Neuronal stem cell (in vitro differentiated cells): ENCODE results near the gene DBNDD1.

Source experiments
- DNase-seq: peaks from one replicate; pipeline ENCODE4 v3.0.0-alpha.2; 2013; ENCODE audit warnings: low spot score
- H2AFZ ChIP-seq: one replicate; pipeline ENCODE4 v1.6.1; 2013; ENCODE audit warnings: mild to moderate bottlenecking, low read length, inconsistent platforms
- H2AK5ac ChIP-seq: 2 replicates; pipeline ENCODE4 v1.6.1; 2013; ENCODE audit warnings: low read depth, mild to moderate bottlenecking, inconsistent platforms, low read length, moderate library complexity, mixed read lengths
- H2BK120ac ChIP-seq: 2 replicates; pipeline ENCODE4 v1.6.1; 2013; ENCODE audit warnings: low read depth, mild to moderate bottlenecking, inconsistent platforms, low read length, moderate library complexity, mixed read lengths
- H2BK12ac ChIP-seq: one replicate; pipeline ENCODE4 v1.6.1; 2013; ENCODE audit warnings: low read length, inconsistent platforms
- H2BK15ac ChIP-seq: 2 replicates; pipeline ENCODE4 v1.6.1; 2013; ENCODE audit warnings: mild to moderate bottlenecking, low read length, inconsistent platforms, mixed read lengths
- H2BK5ac ChIP-seq: one replicate; pipeline ENCODE4 v1.6.1; 2013; ENCODE audit warnings: inconsistent platforms, mild to moderate bottlenecking, low read length, moderate library complexity
- H3K14ac ChIP-seq: one replicate; pipeline ENCODE4 v1.6.1; 2013; ENCODE audit warnings: low read length, inconsistent platforms
- H3K18ac ChIP-seq: 2 replicates; pipeline ENCODE4 v1.6.1; 2013; ENCODE audit warnings: low read length, inconsistent platforms
- H3K23ac ChIP-seq: 2 replicates; pipeline ENCODE4 v1.6.1; 2013; ENCODE audit warnings: low read depth, mild to moderate bottlenecking, mixed read lengths, low read length, inconsistent platforms; ENCODE audit not compliant: poor library complexity
- H3K27ac ChIP-seq: replicated peaks from 3 replicates; pipeline ENCODE4 v1.5.1; 2013; ENCODE audit warnings: low read length, inconsistent platforms
- H3K27me3 ChIP-seq, 3 experiments: 2 replicates each; pipeline ENCODE4 v1.6.1; 2013; ENCODE audit warnings: low read length in 3 of 3, mild to moderate bottlenecking in 2 of 3, inconsistent platforms in 1 of 3, low read depth in 1 of 3, mixed read lengths in 1 of 3, moderate library complexity in 1 of 3; ENCODE audit not compliant: control insufficient read depth in 3 of 3, insufficient read depth in 3 of 3
- H3K36me3 ChIP-seq, 2 donors: replicated peaks in 1 of 2; 2 replicates each; pipeline ENCODE4 v1.6.1; 2013; ENCODE audit warnings: low read length in 2 of 2; ENCODE audit not compliant: control insufficient read depth in 2 of 2, insufficient read depth in 2 of 2
- H3K4ac ChIP-seq: 2 replicates; pipeline ENCODE4 v1.6.1; 2013; ENCODE audit warnings: inconsistent platforms, mild to moderate bottlenecking, low read length, moderate library complexity
- H3K4me1 ChIP-seq, 2 donors: 1 replicate in 1 of 2; 2 replicates in 1 of 2; pipeline ENCODE4 v1.6.1; 2013; ENCODE audit warnings: low read length in 2 of 2, low read depth in 1 of 2; ENCODE audit not compliant: control insufficient read depth in 2 of 2, insufficient read depth in 1 of 2
- H3K4me2 ChIP-seq: one replicate; pipeline ENCODE4 v1.6.1; 2013; ENCODE audit warnings: mild to moderate bottlenecking, low read length, inconsistent platforms; ENCODE audit not compliant: insufficient read depth, poor library complexity, severe bottlenecking
- H3K4me3 ChIP-seq, 2 donors: 2 replicates each; pipeline ENCODE4 v1.5.1; 2013; ENCODE audit warnings: low read length in 2 of 2, mild to moderate bottlenecking in 2 of 2, inconsistent platforms in 1 of 2, moderate library complexity in 1 of 2
- H3K79me1 ChIP-seq: one replicate; pipeline ENCODE4 v1.6.1; 2013; ENCODE audit warnings: low read depth, mild to moderate bottlenecking, inconsistent platforms, low read length, moderate library complexity
- H3K9ac ChIP-seq: one replicate; pipeline ENCODE4 v1.6.1; 2013; ENCODE audit warnings: mild to moderate bottlenecking, low read depth, low read length, inconsistent platforms; ENCODE audit not compliant: poor library complexity
- H3K9me3 ChIP-seq, 2 donors: replicated peaks in 1 of 2; 2 replicates each; pipeline versions ENCODE3 to v1.6.1; 2013; ENCODE audit warnings: low read length in 2 of 2, mild to moderate bottlenecking in 2 of 2, inconsistent platforms in 1 of 2, low read depth in 1 of 2, mixed read lengths in 1 of 2, moderate library complexity in 1 of 2; ENCODE audit not compliant: control insufficient read depth in 2 of 2, insufficient read depth in 1 of 2
- H4K8ac ChIP-seq: one replicate; pipeline ENCODE4 v1.6.1; 2013; ENCODE audit warnings: low read depth, mild to moderate bottlenecking, inconsistent platforms, low read length, moderate library complexity
- H4K91ac ChIP-seq: one replicate; pipeline ENCODE4 v1.6.1; 2013; ENCODE audit warnings: low read length, low read depth, mild to moderate bottlenecking, inconsistent platforms; ENCODE audit not compliant: poor library complexity
- WGBS, 2 donors: extraction: QIAGEN DNeasy Blood & Tissue Kit; methylation state at CpG; one replicate each; pipeline ENCODE4 v1.1.7; 2013; ENCODE audit warnings: missing lambda C conversion rate in 2 of 2, mixed read lengths in 1 of 2; ENCODE audit not compliant: insufficient read length in 2 of 2, insufficient replicate concordance in 1 of 2; ENCODE audit errors: extremely low coverage in 2 of 2; 5-methylcytosine and 5-hydroxymethylcytosine counted together

The DBNDD1 gene

GRCh38 chr16:90031186-90031930, 12.1 kb upstream of the DBNDD1 start:
- Histone ChIP-seq H3K9ac (peak overlapping the region; percentile 53), H3K27ac (no peak overlapping the region)

DNA sequence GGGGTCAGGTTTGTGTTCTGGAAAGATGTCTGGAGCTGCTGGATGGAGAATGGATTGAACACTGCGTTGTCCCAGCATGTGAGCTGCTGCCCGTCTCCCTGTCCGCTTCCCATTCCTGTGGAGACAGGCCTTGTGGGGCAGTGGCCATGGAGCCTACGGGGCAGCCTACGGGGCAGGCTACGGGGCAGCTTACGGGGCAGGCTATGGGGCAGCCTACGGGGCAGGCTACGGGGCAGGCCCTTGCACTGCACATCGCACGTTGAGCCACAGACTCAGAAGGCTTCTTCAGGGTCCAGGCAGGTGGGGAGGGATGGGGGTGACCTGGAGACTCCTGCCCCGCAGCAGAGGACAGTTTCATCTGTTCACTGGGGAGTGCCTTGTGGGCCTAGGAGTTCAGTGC, 9.7 kb upstream of the DBNDD1 start:
- H2BK5ac ChIP-seq = no peak overlapping the region
- no peak overlapping the region for H3K4ac ChIP-seq
- H2AFZ ChIP-seq = peak overlapping the region; percentile 10
- H2BK12ac ChIP-seq = no peak overlapping the region
- H3K23ac ChIP-seq = no peak overlapping the region
- H2BK120ac ChIP-seq = no peak overlapping the region
- no peak overlapping the region for H2BK15ac ChIP-seq
- no peak overlapping the region for H3K27ac ChIP-seq
- H3K4me1 ChIP-seq = peaks cover 0 to 3% of the 10 kb centered on the region in 2 donors
- peak overlapping the region; percentile 46 for H3K18ac ChIP-seq
- WGBS, 2 donors = no CpG with 5 or more reads among the region's 12 CpGs
- no peaks in the 10 kb centered on the region for H3K27me3 ChIP-seq
- H3K36me3 ChIP-seq = peaks cover 0 to 9% of the 10 kb centered on the region in 2 donors
- no peaks in the 10 kb centered on the region for H3K79me1 ChIP-seq
- no peak overlapping the region for H2AK5ac ChIP-seq
- peaks cover 0 to 9% of the 10 kb centered on the region in 2 donors for H3K9me3 ChIP-seq
- no peak overlapping the region for H3K14ac ChIP-seq
- H4K8ac ChIP-seq = peak overlapping the region; percentile 86
- H4K91ac ChIP-seq = no peak overlapping the region
- no peak for DNase-seq
- H3K4me2 ChIP-seq = no peak overlapping the region
- no peak overlapping the region for H3K4me3 ChIP-seq
- H3K9ac ChIP-seq = no peak overlapping the region

More at GRCh38 chr16:90031186-90031930, 12.1 kb upstream of the DBNDD1 start:
- Histone ChIP-seq H3K4ac (no peak overlapping the region), H3K18ac (no peak overlapping the region), H3K4me3 (peak overlapping the region in 1 of 2 donors; percentile 76), H4K91ac (no peak overlapping the region), H2BK5ac (no peak overlapping the region), H2AFZ (no peak overlapping the region), H3K4me2 (no peak overlapping the region), H2BK12ac (no peak overlapping the region), H3K27me3 (no peaks in the 10 kb centered on the region), H3K79me1 (no peaks in the 10 kb centered on the region), H2BK15ac (no peak overlapping the region), H3K36me3 (peaks cover 0 to 9% of the 10 kb centered on the region in 2 donors), H4K8ac (no peak overlapping the region), H3K14ac (peak overlapping the region; percentile 3), H2AK5ac (no peak overlapping the region), H3K23ac (peak overlapping the region; percentile 26), H3K9me3 (peaks cover 0 to 12% of the 10 kb centered on the region in 2 donors), H2BK120ac (no peak overlapping the region), H3K4me1 (peaks cover 0 to 3% of the 10 kb centered on the region in 2 donors)
- DNase-seq = no peak
- WGBS, 2 donors = no CpG with 5 or more reads among the region's 19 CpGs

DNA sequence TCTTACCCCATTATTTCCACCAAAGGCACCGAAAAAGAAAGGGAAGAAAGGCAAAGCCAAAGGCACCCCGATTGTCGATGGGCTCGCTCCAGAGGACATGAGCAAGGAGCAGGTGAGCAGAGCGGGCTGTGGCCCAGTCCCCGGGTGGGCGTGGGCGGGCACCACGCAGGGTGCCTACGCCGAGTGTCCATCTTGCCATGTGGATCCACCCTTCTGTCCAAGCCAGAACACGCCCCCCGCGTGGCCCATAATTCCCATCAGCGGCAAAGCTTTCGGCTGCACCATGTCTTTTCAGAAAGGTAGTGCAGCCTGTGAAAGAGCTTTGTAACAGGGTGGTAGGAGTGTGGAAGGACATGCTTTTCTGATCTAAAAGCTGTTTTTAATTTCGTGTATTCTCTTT, 8.4 kb upstream of the DBNDD1 start:
- no peaks in the 10 kb centered on the region for H3K79me1 ChIP-seq
- H4K8ac ChIP-seq = no peak overlapping the region
- peaks cover 0 to 3% of the 10 kb centered on the region in 2 donors for H3K4me1 ChIP-seq
- WGBS, 2 donors = no CpG with 5 or more reads among the region's 17 CpGs
- H2AFZ ChIP-seq = no peak overlapping the region
- no peak overlapping the region for H2BK5ac ChIP-seq
- H3K27ac ChIP-seq = no peak overlapping the region
- H3K4me2 ChIP-seq = no peak overlapping the region
- H2BK15ac ChIP-seq = no peak overlapping the region
- H4K91ac ChIP-seq = no peak overlapping the region
- H3K23ac ChIP-seq = no peak overlapping the region
- H2BK120ac ChIP-seq = no peak overlapping the region
- H3K14ac ChIP-seq = no peak overlapping the region
- no peaks in the 10 kb centered on the region for H3K27me3 ChIP-seq
- H2BK12ac ChIP-seq = no peak overlapping the region
- peaks cover 0 to 9% of the 10 kb centered on the region in 2 donors for H3K9me3 ChIP-seq
- H3K4me3 ChIP-seq = no peak overlapping the region
- DNase-seq = no peak
- H2AK5ac ChIP-seq = no peak overlapping the region
- H3K9ac ChIP-seq = no peak overlapping the region
- H3K4ac ChIP-seq = no peak overlapping the region
- no peak overlapping the region for H3K18ac ChIP-seq
- H3K36me3 ChIP-seq = peaks cover 0 to 8% of the 10 kb centered on the region in 2 donors

GRCh38 chr16:90026135-90026534, 6.9 kb upstream of the DBNDD1 start:
- H3K4ac ChIP-seq = no peak overlapping the region
- no peaks in the 10 kb centered on the region for H3K36me3 ChIP-seq
- no peak overlapping the region for H4K91ac ChIP-seq
- H3K27ac ChIP-seq = no peak overlapping the region
- H2BK5ac ChIP-seq = no peak overlapping the region
- no peak overlapping the region for H4K8ac ChIP-seq
- no peak overlapping the region for H2BK15ac ChIP-seq
- H3K18ac ChIP-seq = no peak overlapping the region
- H3K14ac ChIP-seq = no peak overlapping the region
- H2AFZ ChIP-seq = no peak overlapping the region
- no peak overlapping the region for H3K4me2 ChIP-seq
- no peak overlapping the region for H2AK5ac ChIP-seq
- no peaks in the 10 kb centered on the region for H3K79me1 ChIP-seq
- DNase-seq = no peak
- no peak overlapping the region for H2BK120ac ChIP-seq
- peaks cover 3 to 4% of the 10 kb centered on the region in 2 donors for H3K4me1 ChIP-seq
- no peak overlapping the region for H2BK12ac ChIP-seq
- WGBS, 2 donors = no CpG with 5 or more reads among the region's 8 CpGs
- H3K4me3 ChIP-seq = no peak overlapping the region
- peaks cover 0 to 9% (median 0%) of the 10 kb centered on the region in 3 experiments for H3K27me3 ChIP-seq
- H3K9ac ChIP-seq = no peak overlapping the region
- H3K23ac ChIP-seq = no peak overlapping the region
- H3K9me3 ChIP-seq = no peaks in the 10 kb centered on the region
